Suppressor macrophage (primary cell): ENCODE results near the gene EDN2.

Experiments used
- DNase-seq, 4 experiments: peaks; one replicate each; pipeline ENCODE4 v3.0.0-alpha.2; 2020 to 2022

EDN2 gene

DNA sequence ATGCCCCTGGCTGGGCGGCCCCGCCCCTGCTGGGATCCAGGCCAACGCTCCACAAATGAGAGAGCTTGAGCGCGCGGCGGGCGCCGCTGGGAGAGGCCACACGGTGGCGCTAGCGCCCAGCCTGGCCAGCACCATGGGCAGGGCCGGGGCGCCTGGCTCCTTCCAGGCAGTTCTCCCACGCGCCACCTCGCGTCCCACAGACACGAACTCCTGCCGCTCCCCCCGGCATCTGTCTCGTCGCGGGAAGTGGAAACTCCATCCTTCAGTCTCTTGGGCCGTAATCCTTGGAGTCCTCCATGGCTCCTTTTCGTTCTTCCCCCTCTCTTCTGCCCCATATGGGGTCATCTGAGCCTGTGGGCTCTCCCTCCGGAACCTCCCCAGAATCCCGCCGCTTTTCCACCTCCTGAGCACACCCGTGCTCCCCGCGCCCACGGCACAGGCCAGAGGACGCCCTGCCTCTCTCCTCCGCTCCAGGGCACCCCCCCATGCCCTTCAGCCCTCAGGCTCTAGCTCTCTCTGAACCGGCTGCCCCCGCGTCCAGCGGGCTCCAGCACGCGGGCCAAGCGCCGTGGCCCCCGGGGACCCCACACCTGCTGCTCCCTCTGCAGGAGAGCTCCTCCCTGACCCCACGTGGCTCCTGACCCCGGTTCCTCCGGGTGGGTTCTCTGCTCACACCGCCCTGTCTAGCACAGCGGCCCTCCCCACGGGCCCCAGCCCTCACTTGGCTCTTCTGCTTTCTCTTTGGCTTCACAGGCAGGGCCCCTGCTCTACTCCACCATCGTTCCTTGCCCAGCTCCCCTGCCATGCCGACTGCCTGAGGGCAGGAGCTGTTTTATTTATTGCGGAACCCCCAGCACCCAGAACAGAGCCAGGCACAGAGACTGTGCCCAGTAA lies 31.9 kb upstream of the EDN2 start:
- peak; percentile 76 to 92 (median 89) for DNase-seq

- no peak for DNase-seq
These were observed 31.3 kb upstream of the EDN2 start for GRCh38 chr1:41515778-41516167.

DNA sequence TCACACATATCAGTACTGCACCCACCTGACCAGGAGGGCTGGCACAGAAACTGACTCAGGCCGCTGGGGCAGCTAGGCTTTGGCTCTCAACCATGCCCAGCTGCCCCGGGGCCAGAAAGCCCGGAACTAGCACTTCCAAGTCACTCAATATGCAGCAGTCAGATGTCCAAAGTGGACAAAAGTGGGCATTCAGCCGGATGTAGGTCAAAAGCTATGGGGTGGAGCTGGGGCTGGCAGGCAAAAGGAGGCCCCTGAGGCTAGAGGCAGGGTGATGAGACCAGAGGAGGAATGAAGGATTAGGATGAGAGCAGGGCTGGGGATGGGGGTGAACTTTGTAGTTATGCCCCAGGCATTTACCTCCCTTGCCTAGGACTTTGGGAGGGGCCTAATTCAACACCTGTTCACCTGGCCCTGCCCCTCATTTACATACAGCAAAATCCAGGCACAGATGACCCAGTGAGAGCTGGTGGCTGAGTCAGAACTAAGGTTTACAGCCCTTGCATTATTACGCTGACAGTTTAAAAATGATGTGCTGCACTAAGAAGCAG lies 30.7 kb upstream of the EDN2 start:
- no peak for DNase-seq

DNA sequence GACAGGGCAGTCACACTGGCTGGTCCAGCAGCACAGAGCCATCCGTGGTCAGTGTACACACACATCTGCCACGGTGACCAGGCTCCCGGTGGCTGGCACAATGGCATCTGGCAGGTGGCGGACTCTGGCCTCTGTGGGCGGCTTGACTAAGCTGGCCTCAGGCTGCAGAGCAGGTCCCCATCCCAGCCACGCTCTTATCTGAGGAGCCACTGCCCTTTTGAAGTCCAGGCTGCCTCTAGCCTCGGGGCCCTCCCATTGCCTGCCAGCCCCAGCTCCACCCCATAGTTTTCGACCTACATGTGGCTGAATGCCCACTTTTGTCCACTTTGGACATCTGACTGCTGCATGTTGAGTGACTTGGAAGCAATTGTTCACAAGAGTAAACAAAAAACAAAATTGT lies 29.9 kb upstream of the EDN2 start:
- DNase-seq, result no peak

DNA sequence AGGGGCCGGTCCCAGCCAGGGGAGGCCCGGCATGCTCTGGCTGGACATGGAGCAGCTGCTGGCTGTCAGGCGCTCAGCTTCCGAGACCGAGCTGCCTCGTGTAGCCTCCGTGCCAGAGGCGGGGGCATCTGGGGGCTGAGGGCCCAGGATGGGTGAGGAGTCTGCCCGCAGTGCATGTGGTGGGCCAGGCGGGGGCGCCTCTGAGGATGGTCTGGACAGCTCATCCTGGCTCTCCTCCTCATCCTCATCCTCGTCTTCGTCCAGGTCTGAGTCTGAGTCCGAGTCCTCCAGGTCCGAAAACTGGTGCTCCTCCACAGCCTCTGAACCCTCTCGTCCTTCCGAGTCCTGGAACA lies 28.9 kb upstream of the EDN2 start:
- DNase-seq, result peak in 2 of 4 experiments; percentile 24 to 35

GRCh38 chr1:41512701-41513382 lies 28.4 kb upstream of the EDN2 start:
- DNase-seq, result no peak

DNA sequence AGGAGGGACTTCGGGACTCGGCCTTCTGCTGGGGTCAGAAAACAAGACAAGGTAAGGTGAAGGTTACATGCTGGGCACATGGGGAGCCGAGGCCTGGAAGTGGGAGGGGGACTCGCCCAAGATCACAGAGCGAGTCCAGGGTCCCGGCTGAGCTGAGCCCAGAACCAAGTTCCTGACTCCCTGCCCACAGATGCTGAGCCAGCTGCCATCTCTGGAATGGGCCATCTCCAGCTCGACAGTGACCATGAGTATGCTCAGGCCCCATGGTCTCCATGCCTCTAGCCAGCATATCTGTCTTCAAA lies 26.7 kb upstream of the EDN2 start:
- no peak for DNase-seq

GRCh38 chr1:41510531-41511238 lies 26.2 kb upstream of the EDN2 start:
- DNase-seq, result no peak

GRCh38 chr1:41509270-41509671 lies 24.8 kb upstream of the EDN2 start:
- DNase-seq, result no peak

GRCh38 chr1:41508290-41508689 lies 23.8 kb upstream of the EDN2 start:
- DNase-seq, result no peak

DNA sequence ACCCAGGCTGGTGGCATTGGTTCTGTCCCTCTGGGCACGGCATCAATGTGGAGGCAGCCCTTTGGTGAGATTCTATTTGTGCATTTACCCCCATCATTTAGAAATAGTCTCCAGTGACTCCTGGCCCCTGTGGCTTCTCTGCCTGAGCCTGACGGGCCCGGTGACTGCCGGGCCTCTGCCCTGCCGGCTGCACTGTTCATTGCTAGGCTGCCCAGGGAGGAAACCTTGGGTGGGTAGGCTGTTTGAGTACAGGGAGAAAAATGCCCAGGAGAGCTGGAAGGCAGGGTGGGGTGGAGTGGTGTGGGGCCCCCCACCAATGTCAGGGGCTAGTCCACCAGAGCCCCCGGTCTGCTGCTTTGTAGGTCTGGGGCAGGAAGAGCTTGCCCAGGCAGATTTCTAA lies 23.4 kb upstream of the EDN2 start:
- no peak for DNase-seq

GRCh38 chr1:41507110-41507720 lies 22.7 kb upstream of the EDN2 start:
- no peak for DNase-seq

DNA sequence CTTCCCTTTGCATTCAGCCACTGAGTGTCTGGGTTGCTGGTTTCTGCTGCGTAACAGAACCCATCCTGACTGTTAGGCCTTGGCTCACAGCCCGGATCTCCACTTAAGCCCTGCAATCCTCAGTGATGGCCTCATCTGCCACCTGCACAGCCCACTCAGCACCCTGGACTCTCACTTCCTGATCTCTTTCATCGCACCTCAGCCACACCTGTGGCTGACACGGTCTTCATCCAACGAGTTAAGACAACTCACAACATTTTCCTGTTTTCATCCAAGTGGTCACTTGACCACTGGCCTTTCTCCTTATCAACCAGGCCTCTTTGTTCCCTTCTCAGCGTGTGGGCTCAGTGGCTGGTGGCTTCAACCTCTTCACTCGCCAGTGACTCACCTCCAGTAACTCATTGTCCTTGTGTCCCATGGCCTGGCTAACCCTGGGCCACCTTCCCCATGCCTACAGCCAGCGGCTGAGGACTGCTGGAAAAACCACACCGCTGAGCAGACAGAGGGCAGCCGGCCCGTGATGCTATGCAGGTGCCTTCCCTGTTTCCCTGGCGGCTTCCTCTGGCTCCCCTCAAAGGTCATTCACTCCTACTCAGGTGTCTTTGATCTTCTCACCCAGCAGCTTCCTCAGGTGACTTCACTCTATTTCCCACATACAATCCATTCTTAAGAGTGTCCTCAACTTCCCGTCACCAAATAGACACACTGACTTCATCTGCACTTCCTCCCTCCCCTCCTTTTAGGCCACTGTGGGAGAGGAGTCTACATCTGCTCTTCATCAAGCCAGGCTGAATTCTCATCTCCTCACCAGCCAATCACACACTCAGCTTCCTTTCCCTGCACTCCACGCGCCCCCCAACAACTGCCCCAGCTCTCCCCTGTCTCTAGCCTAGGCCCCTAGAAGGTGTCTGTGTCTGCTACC lies 19.9 kb upstream of the EDN2 start:
- peak; percentile 35 to 72 (median 52) for DNase-seq

GRCh38 chr1:41503538-41504113 lies 19.1 kb upstream of the EDN2 start:
- no peak for DNase-seq

GRCh38 chr1:41502912-41503311 lies 18.4 kb upstream of the EDN2 start:
- DNase-seq, result no peak

GRCh38 chr1:41501581-41501980 lies 17.1 kb upstream of the EDN2 start:
- no peak for DNase-seq

GRCh38 chr1:41500781-41501518 lies 16.5 kb upstream of the EDN2 start:
- DNase-seq, result no peak

GRCh38 chr1:41500378-41500777 lies 15.9 kb upstream of the EDN2 start:
- DNase-seq, result peak in 1 of 4 experiments; percentile 32

- DNase-seq, result no peak
These were observed 15.1 kb upstream of the EDN2 start for GRCh38 chr1:41499591-41499990.

GRCh38 chr1:41498804-41499203 lies 14.3 kb upstream of the EDN2 start:
- no peak for DNase-seq

DNA sequence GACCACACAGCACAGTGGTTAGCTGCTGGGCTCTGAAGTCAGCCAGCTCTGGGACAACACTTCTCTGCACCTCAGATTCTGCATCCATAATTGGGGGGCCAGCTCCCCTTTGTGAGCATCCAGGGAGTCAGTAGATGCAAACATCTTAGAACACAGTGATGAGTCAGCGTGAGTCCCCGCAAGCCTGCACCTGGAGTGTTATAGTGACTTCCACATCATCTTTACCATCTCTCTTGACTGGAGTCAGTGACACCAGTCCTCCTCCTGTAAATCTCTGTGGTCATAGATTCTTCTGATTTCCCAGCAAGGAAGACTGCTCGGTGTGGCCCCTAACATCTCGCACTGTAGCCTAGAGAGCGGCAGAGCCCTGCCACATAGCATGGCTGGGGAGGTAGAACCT lies 13.9 kb upstream of the EDN2 start:
- DNase-seq, result no peak
